Parathyroid adenoma (tissue), 2 donors: ENCODE measurements around the gene TRAF3.

Source experiments
- H2AFZ ChIP-seq: fragments of 300-600 bp; sonication (generic); one replicate; pipeline ENCODE4 v1.7.0; 2017; ENCODE audit warnings: antibody characterized with exemption, mild to moderate bottlenecking
- H3K27ac ChIP-seq: fragments of 300-600 bp; sonication (generic); one replicate; pipeline ENCODE4 v1.7.0; 2017
- H3K27me3 ChIP-seq: fragments of 300-600 bp; sonication (generic); one replicate; pipeline ENCODE4 v1.7.0; 2017; ENCODE audit warnings: low read length; ENCODE audit not compliant: control insufficient read depth, insufficient read depth
- H3K36me3 ChIP-seq: fragments of 300-600 bp; sonication (generic); one replicate; pipeline ENCODE4 v1.7.0; 2017; ENCODE audit warnings: low read length; ENCODE audit not compliant: control insufficient read depth, insufficient read depth
- H3K4me1 ChIP-seq: fragments of 300-600 bp; sonication (generic); one replicate; pipeline ENCODE4 v1.7.0; 2017; ENCODE audit warnings: control low read depth
- H3K4me2 ChIP-seq: fragments of 300-600 bp; sonication (generic); one replicate; pipeline ENCODE4 v1.7.0; 2017; ENCODE audit warnings: low read length
- H3K4me3 ChIP-seq: fragments of 300-600 bp; sonication (generic); one replicate; pipeline ENCODE4 v1.7.0; 2017; ENCODE audit warnings: low read depth, low read length
- H3K79me2 ChIP-seq: fragments of 300-600 bp; sonication (generic); one replicate; pipeline ENCODE4 v1.7.0; 2017; ENCODE audit warnings: control low read depth
- H3K9ac ChIP-seq: fragments of 300-600 bp; sonication (generic); one replicate; pipeline ENCODE4 v1.7.0; 2017; ENCODE audit warnings: mild to moderate bottlenecking
- H3K9me3 ChIP-seq: fragments of 300-600 bp; sonication (generic); one replicate; pipeline ENCODE4 v1.7.0; 2017; ENCODE audit warnings: low read length; ENCODE audit not compliant: control insufficient read depth
- TF ChIP-seq, protein P1 (sequence below): fragments of 300-600 bp; sonication (generic); IDR thresholded peaks from one replicate; pipeline ENCODE4 v1.7.0; 2017; ENCODE audit warnings: antibody characterized with exemption, mild to moderate bottlenecking
- donor health status: primary hyperparathyroidism.

The TRAF3 gene

DNA sequence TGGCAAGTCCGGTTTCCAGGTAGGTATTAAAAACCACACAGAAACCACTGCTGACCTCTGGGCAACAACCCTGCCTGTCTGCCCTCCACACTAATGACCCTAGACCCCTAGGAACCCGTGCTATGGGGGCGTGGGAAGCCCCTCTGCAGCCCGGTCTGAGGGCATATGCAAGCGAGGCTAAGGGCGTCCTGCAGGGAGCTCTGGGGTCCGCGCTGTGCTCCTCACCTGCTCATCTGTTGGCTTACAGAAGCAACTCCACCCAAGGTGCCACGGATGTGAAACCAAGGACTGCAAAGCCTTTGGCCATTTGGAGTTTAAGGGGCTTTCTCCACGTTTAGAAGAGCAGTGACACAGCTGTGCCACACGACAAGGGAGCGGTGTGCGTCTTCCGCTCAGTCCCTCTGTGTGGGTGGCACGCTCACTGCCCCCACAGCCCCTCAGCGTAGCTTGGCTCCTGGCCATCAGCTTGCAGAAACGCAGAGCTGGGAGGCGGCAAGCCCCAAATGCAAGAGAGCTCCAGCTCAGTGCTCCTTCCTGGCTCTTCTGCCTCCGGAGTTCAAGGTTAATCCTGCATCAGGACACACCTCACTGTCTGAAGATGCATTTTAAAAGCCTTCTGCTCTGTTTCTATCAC lies 163.6 kb downstream of the TRAF3 start:
- H3K36me3 ChIP-seq, result no peaks in the 10 kb centered on the region
- no peak overlapping the region for H2AFZ ChIP-seq
- TF ChIP-seq, protein P1, sequence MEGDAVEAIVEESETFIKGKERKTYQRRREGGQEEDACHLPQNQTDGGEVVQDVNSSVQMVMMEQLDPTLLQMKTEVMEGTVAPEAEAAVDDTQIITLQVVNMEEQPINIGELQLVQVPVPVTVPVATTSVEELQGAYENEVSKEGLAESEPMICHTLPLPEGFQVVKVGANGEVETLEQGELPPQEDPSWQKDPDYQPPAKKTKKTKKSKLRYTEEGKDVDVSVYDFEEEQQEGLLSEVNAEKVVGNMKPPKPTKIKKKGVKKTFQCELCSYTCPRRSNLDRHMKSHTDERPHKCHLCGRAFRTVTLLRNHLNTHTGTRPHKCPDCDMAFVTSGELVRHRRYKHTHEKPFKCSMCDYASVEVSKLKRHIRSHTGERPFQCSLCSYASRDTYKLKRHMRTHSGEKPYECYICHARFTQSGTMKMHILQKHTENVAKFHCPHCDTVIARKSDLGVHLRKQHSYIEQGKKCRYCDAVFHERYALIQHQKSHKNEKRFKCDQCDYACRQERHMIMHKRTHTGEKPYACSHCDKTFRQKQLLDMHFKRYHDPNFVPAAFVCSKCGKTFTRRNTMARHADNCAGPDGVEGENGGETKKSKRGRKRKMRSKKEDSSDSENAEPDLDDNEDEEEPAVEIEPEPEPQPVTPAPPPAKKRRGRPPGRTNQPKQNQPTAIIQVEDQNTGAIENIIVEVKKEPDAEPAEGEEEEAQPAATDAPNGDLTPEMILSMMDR, result no peak
- no peak overlapping the region for H3K4me3 ChIP-seq
- no peak overlapping the region for H3K4me2 ChIP-seq
- no peaks in the 10 kb centered on the region for H3K4me1 ChIP-seq
- no peak overlapping the region for H3K9ac ChIP-seq
- no peaks in the 10 kb centered on the region for H3K9me3 ChIP-seq
- no peaks in the 10 kb centered on the region for H3K79me2 ChIP-seq
- H3K27ac ChIP-seq, result no peak overlapping the region
- H3K27me3 ChIP-seq, result no peaks in the 10 kb centered on the region

DNA sequence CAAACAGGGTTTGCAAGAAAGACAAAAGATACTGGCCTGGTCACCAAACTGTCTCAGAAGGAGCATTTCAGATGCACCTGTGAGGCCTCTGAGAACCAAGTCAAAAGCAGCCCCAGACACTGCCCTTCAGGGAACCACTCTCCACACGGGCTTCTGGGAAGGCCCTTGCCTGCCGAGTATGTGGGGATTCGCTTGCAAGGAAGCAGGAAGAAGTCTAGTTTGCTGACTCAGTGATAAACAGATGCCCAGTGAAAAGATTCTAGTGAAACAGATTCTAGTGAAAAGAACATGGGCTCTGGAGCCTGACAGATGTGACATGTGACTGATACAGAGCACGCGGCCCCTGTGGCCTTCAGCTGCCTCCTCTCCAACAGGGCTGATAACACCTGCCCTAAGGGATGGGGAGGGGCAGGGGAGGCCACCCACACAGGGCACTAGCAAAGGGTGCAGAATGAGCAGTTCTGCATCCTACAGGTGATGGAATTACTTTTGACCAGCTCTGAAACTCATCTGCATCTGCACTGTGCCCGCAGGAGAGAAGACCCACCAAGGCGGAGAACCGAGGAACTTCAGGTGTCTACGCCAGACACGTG lies 164.3 kb downstream of the TRAF3 start:
- Histone ChIP-seq H2AFZ (no peak overlapping the region), H3K27ac (no peak overlapping the region), H3K27me3 (no peaks in the 10 kb centered on the region), H3K4me3 (no peak overlapping the region), H3K4me2 (no peak overlapping the region), H3K36me3 (no peaks in the 10 kb centered on the region), H3K79me2 (no peaks in the 10 kb centered on the region), H3K9me3 (no peaks in the 10 kb centered on the region), H3K4me1 (no peaks in the 10 kb centered on the region), H3K9ac (no peak overlapping the region)
- TF ChIP-seq, protein P1, result no peak

DNA sequence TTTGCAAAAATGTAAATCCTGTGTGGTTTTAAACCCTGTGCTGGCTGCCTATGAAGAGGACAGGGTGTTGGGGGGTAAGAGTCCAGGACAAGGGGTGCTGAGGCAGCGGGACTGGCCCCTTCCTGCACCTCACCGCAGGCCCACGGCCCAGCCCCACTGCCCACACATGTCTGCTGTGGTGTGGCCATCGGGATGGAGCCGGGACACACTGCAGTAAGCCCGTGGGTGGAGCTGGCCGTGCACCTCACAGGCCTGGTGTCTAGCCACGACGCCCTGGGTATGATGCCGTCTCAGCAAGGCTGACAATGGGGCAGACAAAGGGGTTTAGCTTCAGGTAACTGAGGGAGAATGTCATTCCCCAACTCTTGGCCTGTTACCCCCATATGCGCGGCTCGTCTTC lies 164.8 kb downstream of the TRAF3 start:
- TF ChIP-seq, protein P1, result no peak
- H3K36me3 ChIP-seq, result no peaks in the 10 kb centered on the region
- H3K9me3 ChIP-seq, result no peaks in the 10 kb centered on the region
- no peak overlapping the region for H2AFZ ChIP-seq
- H3K4me1 ChIP-seq, result no peaks in the 10 kb centered on the region
- no peaks in the 10 kb centered on the region for H3K79me2 ChIP-seq
- H3K4me2 ChIP-seq, result no peak overlapping the region
- H3K27me3 ChIP-seq, result no peaks in the 10 kb centered on the region
- no peak overlapping the region for H3K4me3 ChIP-seq
- no peak overlapping the region for H3K9ac ChIP-seq
- no peak overlapping the region for H3K27ac ChIP-seq

DNA sequence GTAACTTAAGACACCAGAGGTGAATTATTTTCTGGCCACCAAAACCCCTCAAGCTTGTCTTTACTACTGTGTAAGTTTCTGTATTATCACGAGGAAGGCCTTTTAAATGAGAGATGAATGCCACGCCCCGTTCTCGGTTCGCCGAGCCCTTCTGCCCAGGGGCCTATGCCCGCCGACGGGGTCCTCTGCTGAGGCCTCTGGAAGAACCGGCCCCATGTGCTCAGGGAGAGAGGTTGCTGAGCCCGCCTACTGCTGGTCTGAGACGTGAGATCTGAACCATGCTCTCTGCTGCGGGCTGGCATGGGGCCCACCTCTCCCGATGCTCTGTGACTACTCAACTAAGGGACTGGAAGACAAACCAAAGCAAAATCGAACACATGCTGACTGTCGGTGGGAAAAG lies 166.2 kb downstream of the TRAF3 start:
- H3K4me1 ChIP-seq, result no peaks in the 10 kb centered on the region
- TF ChIP-seq, protein P1, result no peak
- no peaks in the 10 kb centered on the region for H3K27me3 ChIP-seq
- H3K27ac ChIP-seq, result no peak overlapping the region
- no peak overlapping the region for H3K9ac ChIP-seq
- H3K4me2 ChIP-seq, result no peak overlapping the region
- no peak overlapping the region for H3K4me3 ChIP-seq
- H3K79me2 ChIP-seq, result no peaks in the 10 kb centered on the region
- H3K9me3 ChIP-seq, result no peaks in the 10 kb centered on the region
- H2AFZ ChIP-seq, result no peak overlapping the region
- H3K36me3 ChIP-seq, result no peaks in the 10 kb centered on the region

DNA sequence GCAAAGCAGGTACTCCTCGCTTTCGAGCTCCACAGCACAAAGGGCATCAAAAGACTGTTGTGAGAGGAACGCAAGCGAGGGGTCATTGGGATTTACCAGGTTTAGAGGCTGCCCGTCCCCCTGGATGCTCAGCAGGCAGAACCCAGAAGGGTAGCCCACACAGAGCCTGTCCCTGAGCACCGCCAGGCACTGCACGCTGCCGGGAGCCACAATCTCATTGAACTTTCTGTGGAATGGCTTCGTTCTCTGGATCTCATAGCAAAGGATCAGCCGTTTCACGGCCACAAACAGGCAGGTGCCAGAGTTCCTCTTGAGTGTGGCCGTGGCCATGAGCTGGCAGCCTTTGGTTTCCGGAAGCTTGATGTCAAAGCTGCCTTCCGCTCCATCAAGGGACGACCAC lies 166.7 kb downstream of the TRAF3 start:
- Histone ChIP-seq H3K27me3 (no peaks in the 10 kb centered on the region), H2AFZ (no peak overlapping the region), H3K36me3 (no peaks in the 10 kb centered on the region), H3K27ac (no peak overlapping the region), H3K9me3 (no peaks in the 10 kb centered on the region), H3K4me2 (no peak overlapping the region), H3K4me1 (no peaks in the 10 kb centered on the region), H3K4me3 (no peak overlapping the region), H3K79me2 (no peaks in the 10 kb centered on the region), H3K9ac (no peak overlapping the region)
- TF ChIP-seq, protein P1, result no peak
